ENCODE measurements around the gene GMFB.

GMFB gene

GRCh38 chr14:54490445-54491175 lies 1.8 kb upstream of the GMFB start:
- DNase-seq (ENCODE audit: low read depth, low spot score): no peak

- no peak for DNase-seq (ENCODE audit: low read depth, low spot score)
Measured at GRCh38 chr14:54489731-54490444, 1.1 kb upstream of the GMFB start.

- no peak for DNase-seq (ENCODE audit: low read depth, low spot score)
Measured at GRCh38 chr14:54489318-54489683, 521 bp upstream of the GMFB start.

- DNase-seq (ENCODE audit: low read depth, low spot score): no peak
Measured at GRCh38 chr14:54488318-54488645, 498 bp downstream of the GMFB start.

- DNase-seq (ENCODE audit: low read depth, low spot score): no peak
Measured at GRCh38 chr14:54487771-54488170, 1.0 kb downstream of the GMFB start.

- no peak for DNase-seq (ENCODE audit: low read depth, low spot score)
Measured at GRCh38 chr14:54486685-54487084, 2.1 kb downstream of the GMFB start.

- DNase-seq (ENCODE audit: low read depth, low spot score): no peak
Measured at GRCh38 chr14:54483846-54484245, 4.9 kb downstream of the GMFB start.

- DNase-seq (ENCODE audit: low read depth, low spot score): no peak
Measured at GRCh38 chr14:54483073-54483745, 5.6 kb downstream of the GMFB start.

GRCh38 chr14:54481695-54482094 lies 7.1 kb downstream of the GMFB start:
- DNase-seq (ENCODE audit: low read depth, low spot score): no peak

- no peak for DNase-seq (ENCODE audit: low read depth, low spot score)
Measured at GRCh38 chr14:54480830-54481562, 7.8 kb downstream of the GMFB start.

- no peak for DNase-seq (ENCODE audit: low read depth, low spot score)
Measured at GRCh38 chr14:54478636-54479215, 10.1 kb downstream of the GMFB start.

- no peak for DNase-seq (ENCODE audit: low read depth, low spot score)
Measured at GRCh38 chr14:54475911-54476310, 12.9 kb downstream of the GMFB start.

GRCh38 chr14:54475187-54475899 lies 13.4 kb downstream of the GMFB start:
- no peak for DNase-seq (ENCODE audit: low read depth, low spot score)

- DNase-seq (ENCODE audit: low read depth, low spot score): no peak
Measured at GRCh38 chr14:54474232-54474793, 14.5 kb downstream of the GMFB start.

GRCh38 chr14:54472315-54472714 lies 16.5 kb downstream of the GMFB start:
- no peak for DNase-seq (ENCODE audit: low read depth, low spot score)

- DNase-seq (ENCODE audit: low read depth, low spot score): no peak
Measured at GRCh38 chr14:54471641-54472040, 17.1 kb downstream of the GMFB start.

GRCh38 chr14:54470701-54471100 lies 18.1 kb downstream of the GMFB start:
- no peak for DNase-seq (ENCODE audit: low read depth, low spot score)

- DNase-seq (ENCODE audit: low read depth, low spot score): no peak
Measured at GRCh38 chr14:54467280-54467679, 21.5 kb downstream of the GMFB start.

- no peak for DNase-seq (ENCODE audit: low read depth, low spot score)
Measured at GRCh38 chr14:54465654-54466053, 23.1 kb downstream of the GMFB start.

- no peak for DNase-seq (ENCODE audit: low read depth, low spot score)
Measured at GRCh38 chr14:54462048-54462447, 26.7 kb downstream of the GMFB start.

- DNase-seq (ENCODE audit: low read depth, low spot score): no peak
Measured at GRCh38 chr14:54459106-54459505, 29.7 kb downstream of the GMFB start.
